IPS DF 4.7 (cell line): Measurements from ENCODE around the gene LRRC71.
"Not testable (repeated sequence)": the region's sequence is repeated elsewhere in the genome, so short reads cannot be mapped to it uniquely, and the experiment has no call there.

Source experiments
- DNase-seq: peaks from one replicate; pipeline ENCODE4 v3.0.0-alpha.2; 2013; ENCODE audit warnings: low spot score; ENCODE audit errors: extremely low read depth

The LRRC71 gene

GRCh38 chr1:156926695-156927094 is 6.3 kb downstream of the LRRC71 start:
- not testable (repeated sequence) for DNase-seq

GRCh38 chr1:156927215-156928042 is 7.0 kb downstream of the LRRC71 start:
- no peak for DNase-seq

- DNase-seq = no peak
Measured at GRCh38 chr1:156928043-156928602, 7.7 kb downstream of the LRRC71 start.

- no peak for DNase-seq
Measured at GRCh38 chr1:156929596-156930238, 9.3 kb downstream of the LRRC71 start.

GRCh38 chr1:156930483-156930882 is 10.1 kb downstream of the LRRC71 start:
- DNase-seq = no peak

- DNase-seq = no peak
Measured at GRCh38 chr1:156931211-156931952, 10.9 kb downstream of the LRRC71 start.

- no peak for DNase-seq
Measured at GRCh38 chr1:156931974-156932710, 11.7 kb downstream of the LRRC71 start.

- no peak for DNase-seq
Measured at GRCh38 chr1:156933136-156933535, 12.7 kb downstream of the LRRC71 start.

GRCh38 chr1:156935505-156936128 is 15.2 kb downstream of the LRRC71 start:
- DNase-seq = no peak

GRCh38 chr1:156936191-156936590 is 15.8 kb downstream of the LRRC71 start:
- no peak for DNase-seq

- DNase-seq = no peak
Measured at GRCh38 chr1:156936721-156937220, 16.3 kb downstream of the LRRC71 start.

- DNase-seq = no peak
Measured at GRCh38 chr1:156937883-156938282, 17.5 kb downstream of the LRRC71 start.

- no peak for DNase-seq
Measured at GRCh38 chr1:156938813-156939212, 18.4 kb downstream of the LRRC71 start.

- DNase-seq = no peak
Measured at GRCh38 chr1:156939786-156940334, 19.4 kb downstream of the LRRC71 start.

- no peak for DNase-seq
Measured at GRCh38 chr1:156941675-156942074, 21.2 kb downstream of the LRRC71 start.

GRCh38 chr1:156942176-156942575 is 21.7 kb downstream of the LRRC71 start:
- DNase-seq = no peak

GRCh38 chr1:156942576-156942975 is 22.1 kb downstream of the LRRC71 start:
- DNase-seq = no peak

- no peak for DNase-seq
Measured at GRCh38 chr1:156943756-156944155, 23.3 kb downstream of the LRRC71 start.

- no peak for DNase-seq
Measured at GRCh38 chr1:156944268-156944667, 23.8 kb downstream of the LRRC71 start.

GRCh38 chr1:156944848-156945247 is 24.4 kb downstream of the LRRC71 start:
- DNase-seq = no peak
